ENCODE results near the gene COG5.
"Not testable (repeated sequence)": the region's sequence is repeated elsewhere in the genome, so short reads cannot be mapped to it uniquely, and the experiment has no call there.

The COG5 gene

DNA sequence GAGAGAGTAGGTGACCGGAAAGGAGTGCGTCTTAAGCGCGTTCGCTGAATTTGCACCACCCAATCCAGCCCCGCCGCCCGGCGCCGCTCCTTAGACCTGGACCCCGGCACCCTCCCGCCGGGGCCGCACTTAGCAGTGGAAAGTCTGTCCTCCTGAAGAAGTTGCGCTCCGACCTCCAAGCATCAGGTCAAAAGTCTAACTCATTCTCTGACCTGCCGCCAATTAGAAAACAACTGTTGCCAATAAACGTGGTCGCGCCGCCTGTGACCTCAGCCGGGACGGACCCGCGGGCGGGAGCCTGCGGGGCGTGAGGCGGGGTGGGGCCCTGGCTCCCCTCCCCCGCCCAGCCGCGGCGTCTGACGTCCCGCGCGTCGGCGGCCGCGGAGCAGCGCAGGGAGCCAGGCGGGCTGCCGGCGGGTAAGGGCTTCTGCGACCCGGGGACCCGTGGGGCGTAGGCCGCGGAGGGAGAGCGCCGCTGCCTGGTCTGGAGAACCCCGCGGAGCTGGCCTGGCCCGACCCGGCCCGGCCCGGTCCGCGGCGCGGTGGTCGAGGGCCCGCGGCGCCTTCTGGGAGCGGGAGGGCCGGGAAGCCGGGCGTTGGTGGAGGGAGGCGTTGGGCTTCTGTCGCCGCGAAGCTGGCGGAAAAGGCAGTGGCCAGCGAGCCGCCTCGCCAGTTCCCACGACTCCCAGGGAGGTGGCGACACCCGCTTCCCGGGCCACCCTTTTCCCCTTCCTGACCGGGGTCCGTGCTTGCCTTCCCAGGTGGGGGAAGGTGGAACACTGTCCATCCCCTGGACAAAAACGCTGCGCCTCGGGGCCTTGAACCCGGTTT lies 16.4 kb upstream of the COG5 start, which contains the start of gene BCAP29:
Gene BCAP29, plus strand, starts transcription at position 362 of the 831 bp plus-strand sequence. CDS start 527 bp downstream, outside the sequence.
- peak; percentile 32 for DNase-seq (ENCODE audit: low read depth)

DNA sequence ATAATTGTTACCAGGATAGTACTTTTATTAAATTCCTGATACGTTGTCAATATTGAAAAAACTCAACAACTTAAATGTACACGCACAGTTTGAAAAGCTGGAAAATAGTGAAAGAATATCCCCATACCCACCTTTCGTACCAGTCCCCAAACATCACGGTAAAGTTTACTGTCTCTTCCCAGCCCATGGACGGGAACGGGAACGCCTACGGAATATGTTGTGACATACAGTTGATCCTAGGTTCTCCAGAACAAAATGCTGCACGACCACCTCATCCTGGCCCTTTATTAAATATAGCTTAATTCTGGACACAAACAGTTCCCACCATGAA lies 15.8 kb upstream of the COG5 start:
- no peak for DNase-seq (ENCODE audit: low read depth)

DNA sequence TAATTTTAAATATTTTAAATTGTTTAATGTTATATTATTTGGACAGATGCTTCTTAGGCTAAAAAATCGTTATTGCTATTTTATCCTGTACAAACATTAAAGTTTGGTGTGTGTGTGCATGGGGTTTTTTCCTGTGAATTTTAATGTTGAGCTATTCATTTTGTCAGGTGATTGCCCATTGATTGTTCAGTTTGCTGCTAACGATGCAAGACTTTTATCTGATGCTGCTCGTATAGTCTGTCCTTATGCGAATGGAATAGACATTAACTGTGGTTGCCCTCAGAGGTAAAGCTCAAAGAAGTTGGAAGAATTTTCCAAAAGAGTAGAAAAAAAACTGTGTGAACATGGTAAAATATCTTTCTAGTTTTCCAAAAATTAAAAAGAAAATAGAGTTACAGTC lies 9.8 kb upstream of the COG5 start:
- no peak for DNase-seq (ENCODE audit: low read depth)

DNA sequence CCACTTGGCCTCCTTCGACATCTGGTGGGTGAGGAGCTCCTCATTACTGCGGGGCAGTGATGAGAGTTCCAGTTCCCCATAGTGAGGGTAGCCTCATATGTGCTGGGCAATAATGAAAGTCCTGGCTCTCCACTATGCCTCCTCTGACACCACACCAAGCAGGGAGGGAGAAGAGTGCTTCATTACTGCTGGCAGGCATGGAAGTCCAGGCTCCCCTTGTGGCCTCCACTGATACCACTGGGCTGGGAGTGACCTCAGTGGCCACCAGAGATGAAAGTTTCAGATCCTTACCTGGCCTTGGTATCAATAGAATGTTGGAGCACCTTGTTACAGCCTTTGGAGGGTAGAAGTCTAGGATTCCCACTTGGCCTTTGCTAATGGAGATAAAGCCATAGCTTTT lies 6.6 kb upstream of the COG5 start:
- DNase-seq (ENCODE audit: low read depth), result no peak

DNA sequence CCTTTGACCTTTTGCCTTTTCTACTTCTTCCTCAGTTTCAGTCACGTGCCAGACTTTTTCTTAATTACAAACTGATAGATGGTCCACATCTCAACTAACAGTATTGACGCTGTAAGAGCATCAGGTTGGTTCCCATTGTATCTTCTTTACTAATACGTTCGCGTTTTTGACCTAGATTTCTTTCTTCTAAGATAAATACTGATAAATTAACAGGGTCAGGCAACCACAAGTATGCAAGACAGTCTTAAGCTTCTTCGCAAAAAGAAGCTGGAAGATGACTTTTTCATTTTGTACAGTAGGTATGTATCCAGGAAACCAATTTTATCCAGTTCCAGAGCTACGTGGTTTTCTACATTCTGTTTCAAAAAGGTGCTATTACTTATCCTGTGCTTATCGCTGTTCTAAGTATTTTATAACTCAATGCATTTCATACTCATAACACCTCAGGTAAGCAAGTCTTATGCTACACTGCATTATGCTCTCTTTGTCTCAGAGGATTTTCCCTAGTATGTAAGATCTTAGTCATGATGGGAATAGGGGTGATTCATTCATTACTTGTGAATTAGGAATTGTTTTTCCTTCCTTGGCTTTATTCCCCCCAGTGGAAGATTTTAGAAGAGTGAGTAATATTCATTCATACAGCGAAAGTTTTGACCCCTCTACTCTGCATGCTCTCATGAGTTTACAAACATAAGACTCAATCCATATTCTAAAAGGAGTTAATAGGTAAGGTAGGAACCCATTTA lies 1.0 kb upstream of the COG5 start:
- DNase-seq (ENCODE audit: low read depth), result peak; percentile 46

DNA sequence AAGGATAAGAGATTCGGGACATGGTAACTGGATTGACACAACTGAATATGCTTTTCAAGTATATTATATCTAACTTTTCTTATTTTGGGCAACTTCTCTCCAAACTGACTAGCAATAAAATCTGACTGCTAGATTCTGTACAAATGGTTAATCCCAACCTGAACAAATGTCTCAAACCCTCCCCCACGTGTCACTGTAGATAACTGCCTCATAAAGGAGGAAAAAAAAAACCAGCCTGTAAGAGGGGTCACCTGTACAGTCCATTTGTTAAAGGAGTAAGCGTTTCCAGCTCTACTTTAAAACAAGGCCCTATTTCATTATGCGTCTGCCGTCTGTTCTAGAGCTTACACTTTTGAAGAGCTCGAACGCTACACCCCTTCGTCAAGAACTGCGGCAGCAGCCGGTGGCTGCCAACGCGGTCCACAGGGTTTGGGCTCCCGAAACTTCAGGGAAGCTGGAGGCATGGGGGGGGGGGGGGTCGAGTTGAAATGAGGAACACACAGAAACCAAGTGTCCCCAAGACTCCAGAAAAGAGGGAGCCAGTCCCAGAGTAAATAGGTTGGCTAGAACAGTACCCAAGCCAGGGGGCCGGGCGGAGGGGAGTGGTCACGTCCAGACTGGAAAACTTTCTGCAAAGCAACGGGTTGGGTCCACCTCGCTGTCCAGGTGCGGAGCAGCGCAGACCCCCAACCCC lies 492 bp downstream of the COG5 start:
- DNase-seq (ENCODE audit: low read depth), result no peak

DNA sequence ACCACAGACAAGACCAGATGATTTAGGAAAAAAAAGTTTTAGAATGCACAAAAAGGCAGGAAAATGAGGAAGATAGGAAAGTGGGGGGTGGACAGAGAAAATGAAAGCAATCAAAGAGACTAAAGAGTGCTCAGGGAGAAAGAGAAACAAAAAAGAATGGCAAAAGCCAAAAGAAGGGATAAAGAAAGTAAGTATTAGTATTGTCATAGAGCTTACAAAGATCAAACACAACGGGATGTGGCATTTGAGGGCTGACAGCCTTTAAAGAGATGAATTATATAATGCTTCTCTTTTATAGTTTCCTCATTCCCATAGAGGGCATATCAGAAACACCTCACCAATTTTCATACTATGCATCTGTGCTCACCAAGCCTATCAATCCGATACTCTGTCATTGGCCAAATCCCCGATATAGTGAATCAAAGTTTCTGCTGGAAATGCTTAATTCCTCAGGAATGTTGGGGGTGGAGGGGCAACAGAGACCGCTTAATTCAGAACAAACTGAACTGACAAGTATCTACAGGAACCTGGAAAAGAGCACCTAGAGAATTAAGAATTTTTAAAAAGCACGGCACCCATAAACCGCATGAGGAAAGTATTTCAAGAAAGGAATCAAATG lies 2.7 kb downstream of the COG5 start:
- DNase-seq (ENCODE audit: low read depth), result no peak

DNA sequence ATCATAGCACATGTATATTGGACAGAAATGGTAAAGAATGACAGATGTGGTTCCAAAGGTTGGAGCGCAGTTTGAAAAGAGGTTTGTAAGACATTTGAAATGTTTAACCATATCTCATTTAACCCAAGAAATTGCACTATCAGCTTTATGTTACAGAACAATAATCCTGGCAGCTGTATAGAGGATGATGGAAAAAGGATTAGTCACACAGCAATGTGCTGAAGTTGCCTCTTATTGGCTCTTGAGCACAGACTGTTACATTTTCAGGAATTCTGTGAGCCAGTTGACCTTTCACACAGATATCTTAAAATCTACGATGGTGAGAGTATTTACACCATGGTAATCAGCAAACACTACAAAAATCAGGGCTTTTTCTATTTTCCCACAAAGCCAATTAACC lies 3.9 kb downstream of the COG5 start:
- DNase-seq (ENCODE audit: low read depth), result peak; percentile 78

DNA sequence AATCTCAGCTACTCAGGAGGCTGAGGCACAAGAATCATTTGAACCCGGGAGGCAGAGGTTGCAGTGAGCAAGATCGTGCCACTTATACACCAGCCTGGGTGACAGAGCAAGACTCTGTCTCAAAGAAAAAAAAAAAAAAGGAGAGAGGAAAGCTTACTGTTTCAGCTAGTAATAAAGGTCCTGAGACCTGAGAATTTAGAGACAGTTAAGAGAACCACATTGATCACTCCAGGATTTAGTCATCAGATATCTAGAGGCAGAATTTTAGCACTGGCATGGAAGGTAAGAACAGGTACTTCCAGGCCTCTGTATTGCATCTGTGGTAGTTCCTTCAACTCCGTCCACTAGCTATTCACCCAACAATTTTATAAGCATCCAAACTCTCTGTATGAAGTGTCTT lies 7.8 kb downstream of the COG5 start:
- no peak for DNase-seq (ENCODE audit: low read depth)

DNA sequence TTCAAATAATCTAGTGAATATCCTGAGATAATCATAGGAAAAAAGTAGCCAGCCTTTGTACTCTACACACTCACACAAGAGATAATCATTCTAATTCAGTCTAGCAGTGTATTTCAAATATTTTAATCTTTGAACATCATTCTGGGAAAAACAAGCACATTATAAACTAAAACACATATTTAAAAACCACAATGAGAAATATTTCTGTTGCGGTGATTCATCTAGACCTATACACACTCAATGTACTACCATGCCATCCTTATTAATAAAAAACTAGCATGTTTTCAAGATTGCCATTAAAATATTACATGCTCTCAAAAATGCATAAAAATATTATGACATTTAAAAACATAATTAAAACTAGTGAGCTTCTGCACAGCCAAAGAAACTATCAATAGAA lies 11.8 kb downstream of the COG5 start:
- no peak for DNase-seq (ENCODE audit: low read depth)

DNA sequence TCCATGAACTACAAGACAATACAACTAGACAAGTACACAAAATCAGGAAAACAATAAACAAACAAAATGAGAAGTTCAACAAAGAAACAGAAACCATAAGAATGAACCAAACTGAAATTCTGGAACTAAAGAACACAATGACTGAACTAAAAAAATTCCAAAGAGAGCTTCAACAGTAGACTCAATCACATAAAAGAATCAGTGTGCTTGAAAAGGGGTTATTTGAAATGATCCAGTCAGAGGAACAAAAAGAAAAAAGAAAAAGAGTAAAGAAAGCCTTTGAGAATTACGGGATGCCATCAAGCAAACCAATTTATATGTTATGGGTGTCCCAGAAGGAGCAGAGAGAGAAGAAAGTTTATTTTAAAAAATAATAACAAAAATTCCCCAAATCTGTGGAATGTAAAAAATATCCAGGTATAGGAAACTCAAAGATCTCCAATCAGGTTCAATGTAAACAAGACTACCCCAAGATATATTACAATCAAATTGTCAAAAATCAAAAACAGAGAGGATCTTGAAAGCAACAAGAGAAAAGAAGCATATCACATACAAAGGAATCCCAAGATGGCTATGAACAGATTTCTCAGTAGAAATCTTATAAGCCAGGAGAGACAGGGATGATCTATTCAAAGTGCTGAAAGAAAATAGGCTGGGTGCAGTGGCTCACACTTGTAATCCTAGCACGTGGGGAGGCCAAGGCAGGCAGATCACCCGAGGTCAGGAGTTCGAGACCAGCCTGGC lies 18.7 kb downstream of the COG5 start:
- no peak for DNase-seq (ENCODE audit: low read depth)

DNA sequence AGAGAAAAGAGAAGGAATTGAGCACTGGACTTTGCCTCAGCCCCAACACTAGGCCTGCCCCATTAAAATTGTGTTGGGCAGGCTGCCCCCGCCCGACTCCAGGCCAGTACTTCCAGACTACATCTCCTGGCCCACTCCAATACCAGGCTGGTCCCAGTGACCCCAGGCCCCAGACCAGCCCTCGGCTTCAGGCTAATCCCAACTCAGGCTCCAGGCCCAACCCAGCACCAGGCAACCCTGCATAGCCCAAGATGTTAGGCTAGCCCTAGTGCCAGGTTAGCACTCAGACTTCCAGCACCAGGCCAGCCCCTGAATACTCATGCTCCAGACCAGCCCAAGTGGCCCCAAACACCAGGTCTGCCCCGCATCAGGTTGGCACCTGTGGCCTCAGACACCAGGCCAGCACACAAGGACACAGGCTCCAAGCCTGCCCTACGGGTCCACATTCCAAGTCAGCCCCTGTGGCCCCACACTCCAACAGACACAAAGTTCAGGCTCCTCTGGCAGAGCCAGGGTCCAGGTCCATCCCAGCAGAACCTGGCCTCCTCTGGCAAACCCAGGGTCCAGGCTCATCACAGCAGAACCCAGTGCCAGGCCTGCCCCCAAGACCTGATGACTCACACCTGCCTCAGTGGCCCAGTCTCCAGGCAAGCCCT lies 20.3 kb downstream of the COG5 start:
- DNase-seq (ENCODE audit: low read depth), result no peak

DNA sequence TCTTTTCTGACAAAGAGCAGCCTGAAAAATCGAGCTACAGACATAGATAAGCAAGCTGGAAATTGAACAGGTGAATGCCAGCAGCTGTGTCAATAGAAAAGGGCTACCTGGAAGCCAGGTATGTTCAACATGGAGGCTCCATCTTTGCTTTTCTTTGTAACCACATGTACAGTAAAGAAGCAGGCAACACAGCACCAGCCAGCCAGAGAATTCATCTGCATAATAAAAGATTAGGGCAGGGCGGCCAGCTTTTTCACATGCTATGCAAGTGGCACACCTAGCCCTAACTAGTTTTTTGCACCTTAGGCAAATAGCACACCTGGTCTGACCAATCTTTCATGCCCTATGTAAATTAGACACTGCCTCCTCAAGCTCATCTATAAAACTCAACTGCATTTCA lies 25.7 kb downstream of the COG5 start:
- DNase-seq (ENCODE audit: low read depth), result no peak

DNA sequence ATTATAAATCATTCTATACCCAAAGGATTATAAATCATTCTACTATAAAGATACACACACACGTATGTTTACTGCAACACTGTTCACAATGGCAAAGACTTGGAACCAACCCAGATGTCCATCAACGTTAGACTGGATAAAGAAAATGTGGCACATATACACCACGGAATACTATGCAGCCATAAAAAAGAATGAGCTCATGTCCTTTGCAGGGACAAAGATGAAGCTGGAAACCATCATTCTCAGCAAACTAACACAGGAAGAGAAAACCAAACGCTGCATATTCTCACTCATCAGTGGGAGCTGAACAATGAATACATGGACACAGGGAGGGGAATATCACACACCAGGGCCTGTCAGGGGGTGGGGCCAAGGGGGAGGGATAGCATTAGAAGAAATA lies 26.5 kb downstream of the COG5 start:
- not testable (repeated sequence) for DNase-seq (ENCODE audit: low read depth)

DNA sequence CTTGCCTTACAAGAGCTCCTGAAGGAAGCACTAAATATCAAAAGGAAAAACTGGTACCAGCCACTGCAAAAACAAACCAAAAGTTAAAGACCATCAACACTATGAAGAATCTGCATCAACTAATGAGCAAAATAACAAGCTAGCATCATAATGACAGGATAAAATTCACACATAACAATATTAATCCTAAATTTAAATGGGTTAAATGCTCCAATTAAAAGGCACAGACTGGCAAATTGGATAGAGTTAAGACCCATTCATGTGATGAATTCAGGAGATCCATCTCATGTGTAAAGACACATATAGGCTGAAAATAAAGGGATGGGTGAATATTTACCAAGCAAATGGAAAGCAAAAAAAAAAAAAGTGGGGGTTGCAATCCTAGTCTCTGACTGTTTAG lies 29.6 kb downstream of the COG5 start:
- DNase-seq (ENCODE audit: low read depth), result no peak

DNA sequence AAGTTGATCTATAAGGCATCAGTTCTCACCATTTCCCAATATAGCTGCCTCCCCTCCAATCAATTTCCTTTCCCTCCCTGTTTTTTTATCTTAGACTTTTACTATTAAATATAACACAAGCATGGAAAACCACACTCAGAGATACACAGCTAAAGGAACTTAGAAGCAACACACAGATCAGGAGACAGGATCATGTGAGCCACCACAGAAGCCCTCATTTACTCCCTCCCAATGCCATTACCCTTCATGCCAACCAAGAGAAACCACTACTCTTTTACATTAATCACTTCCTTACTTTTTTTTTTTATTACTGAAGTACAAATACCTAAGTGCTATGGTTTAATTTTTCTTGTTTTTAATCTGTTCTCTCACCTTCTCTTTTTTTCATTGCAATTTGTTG lies 33.0 kb downstream of the COG5 start:
- DNase-seq (ENCODE audit: low read depth), result no peak

DNA sequence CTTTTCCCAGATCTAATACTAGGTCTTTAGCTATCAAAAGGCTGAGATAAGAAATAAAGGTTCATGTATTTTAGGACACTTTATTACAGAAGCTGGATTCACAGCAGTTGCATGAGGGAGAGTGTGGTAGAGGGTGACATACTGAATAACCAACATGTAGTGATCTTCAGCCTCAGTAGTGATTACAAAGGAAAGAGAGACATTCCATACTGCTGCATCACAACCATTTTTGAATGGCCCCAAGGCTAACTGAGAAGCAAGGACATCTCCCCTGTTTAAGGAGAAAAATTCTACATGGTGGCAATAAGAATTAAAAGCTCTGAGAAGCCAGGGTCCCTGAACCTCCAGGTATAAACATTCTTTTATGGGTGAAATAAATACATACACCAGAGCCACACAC lies 35.3 kb downstream of the COG5 start:
- no peak for DNase-seq (ENCODE audit: low read depth)

DNA sequence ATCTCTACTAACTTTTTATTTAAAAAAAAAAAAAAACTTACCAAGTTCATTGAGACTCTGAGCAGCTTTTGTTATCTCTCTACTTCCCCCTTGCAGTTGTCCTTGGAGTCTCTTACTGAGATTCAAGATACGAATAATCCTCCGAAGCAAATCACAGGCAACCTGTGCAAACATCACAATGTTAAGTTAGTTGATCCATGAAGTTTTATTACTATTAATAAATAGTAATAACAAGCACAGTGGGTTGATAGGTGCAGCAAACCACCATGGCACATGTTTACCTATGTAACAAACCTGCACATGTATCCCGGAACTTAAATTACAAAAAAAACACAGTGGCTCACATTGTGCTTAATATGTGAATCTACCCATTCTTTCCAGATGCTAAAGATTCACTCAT lies 36.5 kb downstream of the COG5 start:
- DNase-seq (ENCODE audit: low read depth), result no peak

DNA sequence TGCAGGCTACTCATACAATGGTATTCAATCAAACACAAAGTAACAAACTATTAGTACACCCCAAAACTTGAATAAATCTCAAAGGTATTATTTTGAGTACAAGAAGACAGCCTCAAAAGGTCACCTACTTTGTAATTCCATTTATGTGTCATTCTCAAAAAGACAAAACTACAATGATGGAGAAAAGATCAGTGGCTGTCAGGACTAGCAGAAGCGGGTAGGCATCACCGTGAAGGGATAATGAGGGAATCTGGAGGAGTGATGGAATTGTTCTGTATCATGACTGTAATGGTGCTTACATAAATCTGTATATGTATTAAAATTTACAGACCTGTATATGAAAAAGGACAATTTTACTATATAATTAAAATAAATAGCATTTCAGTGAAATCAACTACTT lies 37.0 kb downstream of the COG5 start:
- DNase-seq (ENCODE audit: low read depth), result no peak

DNA sequence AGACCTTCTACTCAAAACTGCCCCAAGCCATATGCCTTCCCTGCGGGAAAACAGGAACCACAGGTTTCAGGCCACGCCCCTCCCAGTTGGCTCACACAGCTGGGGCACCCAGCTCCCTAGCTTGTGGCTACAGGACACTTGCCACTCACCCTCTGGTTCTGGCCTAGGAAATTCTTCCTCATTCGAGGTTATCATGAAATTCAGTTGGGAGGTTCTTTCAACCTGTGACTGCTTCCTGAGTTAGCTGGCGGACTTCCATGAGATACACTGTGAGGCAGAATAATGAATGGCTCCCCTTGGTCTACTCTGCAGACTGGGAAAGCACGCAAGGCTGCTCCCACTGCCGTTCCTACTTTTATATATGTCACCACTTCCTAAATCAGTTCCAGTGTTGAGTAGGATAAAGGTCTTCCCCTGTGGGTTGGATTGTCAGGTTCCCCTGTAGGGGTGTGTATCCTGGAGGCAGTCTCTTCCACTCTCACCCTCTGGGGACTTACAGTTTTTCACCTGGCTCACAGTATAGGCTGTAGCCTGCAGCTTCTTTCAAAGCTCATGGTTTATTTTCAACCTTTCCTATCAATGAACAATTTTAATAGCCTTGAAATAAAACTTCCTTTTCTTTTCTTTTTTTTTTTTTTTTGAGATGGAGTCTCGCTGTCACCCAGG lies 56.9 kb downstream of the COG5 start:
- no peak for DNase-seq (ENCODE audit: low read depth)

Measured in fibroblast of the conjunctiva (primary cell).